ENCODE measurements around the gene PAPOLA. TPM values are rescaled to one million over a fixed set of nuclear protein-coding genes. Genes with fewer than 3 reads are reported as not detected.
"Not testable (repeated sequence)": the region's sequence is repeated elsewhere in the genome, so short reads cannot be mapped to it uniquely, and the experiment has no call there.

Gene PAPOLA
- total RNA-seq, 1 experiment from 2014 or later = 207 TPM

DNA sequence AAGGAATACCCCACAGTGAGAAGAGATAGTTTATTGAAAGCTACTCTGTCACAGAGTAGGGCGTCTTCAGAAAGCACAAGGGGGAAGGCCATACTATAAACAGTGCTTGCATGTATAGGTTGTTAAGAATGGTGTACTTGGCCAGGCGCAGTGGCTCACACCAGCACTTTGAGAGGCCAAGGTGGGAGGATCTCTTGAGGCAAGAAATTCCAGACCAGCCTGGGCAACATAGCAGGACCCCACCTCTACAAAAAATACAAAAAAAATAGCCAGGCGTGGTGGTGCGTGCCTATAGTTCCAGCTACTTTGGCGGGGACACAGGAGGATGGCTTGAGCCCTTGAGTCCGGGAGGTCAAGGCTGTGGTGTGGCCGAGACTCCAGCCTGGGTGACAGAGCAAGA lies 38.0 kb upstream of the PAPOLA start:
- BruUV-seq (replicated peaks) = no TSS peak
- no peak overlapping the region for H3K4me3 Mint-ChIP-seq (ENCODE audit: unreplicated experiment)

DNA sequence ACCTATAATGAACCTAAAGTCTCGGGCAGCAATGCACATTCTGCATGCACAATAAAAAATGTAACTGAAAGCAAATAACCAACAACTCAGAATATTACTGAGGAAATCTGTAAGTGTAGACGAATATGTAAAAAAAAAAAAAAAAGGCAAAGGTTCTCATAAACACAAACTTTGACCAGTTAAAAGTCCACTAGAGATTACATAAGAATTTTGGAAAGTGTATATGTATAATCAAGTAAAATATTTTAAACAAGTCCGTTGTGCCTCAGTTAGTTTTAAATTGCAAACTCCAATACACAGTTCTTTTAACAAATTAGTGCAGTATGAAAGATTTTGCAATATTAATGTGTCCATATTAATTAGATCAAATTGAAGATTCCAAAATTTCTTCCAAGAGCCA lies 35.3 kb upstream of the PAPOLA start:
- ChIA-PET POLR2A (no interaction called here), CTCF (no interaction called here)
- Histone ChIP-seq H3K9me3 (no peaks in the 10 kb centered on the region), H3K4me3 (ENCODE audit: low read depth, low read length) (no peak overlapping the region), H3K4me1 (peaks cover 62% of the 10 kb centered on the region), H3K27me3 (replicated peaks; ENCODE audit: control insufficient read depth, insufficient read depth, low read length) (no peaks in the 10 kb centered on the region), H3K36me3 (ENCODE audit: control insufficient read depth, insufficient read depth, low read length) (no peaks in the 10 kb centered on the region)
- Mint-ChIP-seq H3K27me3 (ENCODE audit: insufficient read depth, unreplicated experiment) (no peaks in the 10 kb centered on the region), H3K4me1 (ENCODE audit: low read depth, unreplicated experiment) (peaks cover 26% of the 10 kb centered on the region), H3K9me3 (ENCODE audit: unreplicated experiment) (no peaks in the 10 kb centered on the region), H3K36me3 (ENCODE audit: insufficient read depth, unreplicated experiment) (peaks cover 18% of the 10 kb centered on the region), H3K4me3 (ENCODE audit: unreplicated experiment) (no peak overlapping the region), H3K27ac (ENCODE audit: unreplicated experiment) (peak overlapping the region; percentile 55)
- no TSS peak for BruUV-seq (replicated peaks)
- intact Hi-C loops (cut with micrococcal nuclease; ENCODE audit: unreplicated experiment) = no loop called here
- no peak for DNase-seq
- TF ChIP-seq, protein P1, sequence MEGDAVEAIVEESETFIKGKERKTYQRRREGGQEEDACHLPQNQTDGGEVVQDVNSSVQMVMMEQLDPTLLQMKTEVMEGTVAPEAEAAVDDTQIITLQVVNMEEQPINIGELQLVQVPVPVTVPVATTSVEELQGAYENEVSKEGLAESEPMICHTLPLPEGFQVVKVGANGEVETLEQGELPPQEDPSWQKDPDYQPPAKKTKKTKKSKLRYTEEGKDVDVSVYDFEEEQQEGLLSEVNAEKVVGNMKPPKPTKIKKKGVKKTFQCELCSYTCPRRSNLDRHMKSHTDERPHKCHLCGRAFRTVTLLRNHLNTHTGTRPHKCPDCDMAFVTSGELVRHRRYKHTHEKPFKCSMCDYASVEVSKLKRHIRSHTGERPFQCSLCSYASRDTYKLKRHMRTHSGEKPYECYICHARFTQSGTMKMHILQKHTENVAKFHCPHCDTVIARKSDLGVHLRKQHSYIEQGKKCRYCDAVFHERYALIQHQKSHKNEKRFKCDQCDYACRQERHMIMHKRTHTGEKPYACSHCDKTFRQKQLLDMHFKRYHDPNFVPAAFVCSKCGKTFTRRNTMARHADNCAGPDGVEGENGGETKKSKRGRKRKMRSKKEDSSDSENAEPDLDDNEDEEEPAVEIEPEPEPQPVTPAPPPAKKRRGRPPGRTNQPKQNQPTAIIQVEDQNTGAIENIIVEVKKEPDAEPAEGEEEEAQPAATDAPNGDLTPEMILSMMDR (IDR thresholded peaks at IDR 0.05; ENCODE audit: insufficient read depth in 1 of 2, low read depth in 1 of 2, low read length in 1 of 2, severe bottlenecking in 1 of 2, unreplicated experiment in 1 of 2) = no peak

More for the DNA sequence above, 38.0 kb upstream of the PAPOLA start:
- TF ChIP-seq, protein P1 (IDR thresholded peaks at IDR 0.05; ENCODE audit: insufficient read depth in 1 of 2, low read depth in 1 of 2, low read length in 1 of 2, severe bottlenecking in 1 of 2, unreplicated experiment in 1 of 2) = no peak
- Mint-ChIP-seq H3K36me3 (ENCODE audit: insufficient read depth, unreplicated experiment) (peaks cover 25% of the 10 kb centered on the region), H3K4me1 (ENCODE audit: low read depth, unreplicated experiment) (peaks cover 33% of the 10 kb centered on the region), H3K27ac (ENCODE audit: unreplicated experiment) (peak overlapping the region; percentile 94), H3K27me3 (ENCODE audit: insufficient read depth, unreplicated experiment) (no peaks in the 10 kb centered on the region), H3K9me3 (ENCODE audit: unreplicated experiment) (no peaks in the 10 kb centered on the region)
- H3K9me3 ChIP-seq = no peaks in the 10 kb centered on the region
- POLR2A ChIA-PET = no interaction called here
- intact Hi-C loops (cut with micrococcal nuclease; ENCODE audit: unreplicated experiment) = no loop called here
- H3K36me3 ChIP-seq (ENCODE audit: control insufficient read depth, insufficient read depth, low read length) = no peaks in the 10 kb centered on the region
- CTCF ChIA-PET = interaction anchor here (0.5 kb wide), 1 partner anchor 1112 kb away, joined by 3 read pairs; no protein-coding TSS in a partner anchor
- DNase-seq = no peak
- H3K4me1 ChIP-seq = peaks cover 66% of the 10 kb centered on the region
- no peaks in the 10 kb centered on the region for H3K27me3 ChIP-seq (replicated peaks; ENCODE audit: control insufficient read depth, insufficient read depth, low read length)
- no peak overlapping the region for H3K4me3 ChIP-seq (ENCODE audit: low read depth, low read length)

DNA sequence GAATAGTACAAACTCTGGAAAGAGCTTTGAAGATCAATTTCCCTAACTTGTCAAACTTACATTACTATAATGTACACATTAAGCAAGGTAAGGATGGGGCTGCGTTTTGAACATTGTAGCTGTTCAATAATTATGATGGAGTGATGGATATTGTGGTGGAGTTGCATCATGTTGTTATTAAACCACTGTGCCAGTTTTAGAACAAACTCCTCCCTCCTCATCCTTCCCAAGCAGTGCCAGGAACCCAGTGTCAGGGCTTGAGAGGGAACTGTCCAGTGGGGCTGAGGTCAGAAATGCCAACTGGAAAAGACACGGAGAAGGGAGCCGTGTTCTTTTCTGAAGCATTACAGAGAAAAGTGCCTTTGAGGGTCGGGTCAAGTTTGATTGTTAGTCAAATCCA lies 31.9 kb upstream of the PAPOLA start:
- no peak for DNase-seq
- TF ChIP-seq, protein P1 (IDR thresholded peaks at IDR 0.05; ENCODE audit: insufficient read depth in 1 of 2, low read depth in 1 of 2, low read length in 1 of 2, severe bottlenecking in 1 of 2, unreplicated experiment in 1 of 2) = no peak
- no peak overlapping the region for H3K4me3 Mint-ChIP-seq (ENCODE audit: unreplicated experiment)
- H3K9me3 Mint-ChIP-seq (ENCODE audit: unreplicated experiment) = no peaks in the 10 kb centered on the region
- H3K36me3 ChIP-seq (ENCODE audit: control insufficient read depth, insufficient read depth, low read length) = no peaks in the 10 kb centered on the region
- H3K36me3 Mint-ChIP-seq (ENCODE audit: insufficient read depth, unreplicated experiment) = peaks cover 11% of the 10 kb centered on the region
- no peaks in the 10 kb centered on the region for H3K9me3 ChIP-seq
- peaks cover 25% of the 10 kb centered on the region for H3K4me1 Mint-ChIP-seq (ENCODE audit: low read depth, unreplicated experiment)
- no peaks in the 10 kb centered on the region for H3K27me3 Mint-ChIP-seq (ENCODE audit: insufficient read depth, unreplicated experiment)
- ChIA-PET CTCF (no interaction called here), POLR2A (no interaction called here)
- intact Hi-C loops (cut with micrococcal nuclease; ENCODE audit: unreplicated experiment) = no loop called here
- H3K27me3 ChIP-seq (replicated peaks; ENCODE audit: control insufficient read depth, insufficient read depth, low read length) = no peaks in the 10 kb centered on the region
- H3K4me1 ChIP-seq = peaks cover 56% of the 10 kb centered on the region
- no TSS peak for BruUV-seq (replicated peaks)
- H3K4me3 ChIP-seq (ENCODE audit: low read depth, low read length) = no peak overlapping the region
- H3K27ac Mint-ChIP-seq (ENCODE audit: unreplicated experiment) = peak overlapping the region; percentile 87

DNA sequence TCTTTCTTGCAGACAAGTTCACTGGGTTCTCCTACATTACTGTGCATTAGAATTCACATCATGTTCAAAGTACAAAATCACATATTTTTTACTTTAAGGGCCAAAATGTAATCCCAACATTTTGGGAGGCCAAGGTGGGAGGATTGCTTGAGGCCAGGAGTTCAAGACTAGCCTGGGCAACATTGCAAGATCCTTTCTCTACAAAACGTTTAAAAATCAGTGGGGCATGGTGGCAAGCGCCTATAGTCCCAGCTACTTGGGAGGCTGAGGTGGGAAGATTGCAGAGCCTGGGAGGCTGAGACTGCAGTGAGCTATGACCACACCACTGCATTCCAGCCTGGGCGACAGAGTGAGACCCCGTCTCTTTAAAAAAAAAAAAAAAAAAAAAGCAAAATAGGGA lies 31.2 kb upstream of the PAPOLA start:
- CTCF ChIA-PET; H3K9me3 ChIP-seq; H3K27me3 ChIP-seq (replicated peaks; ENCODE audit: control insufficient read depth, insufficient read depth, low read length); H3K36me3 ChIP-seq (ENCODE audit: control insufficient read depth, insufficient read depth, low read length); H3K9me3 Mint-ChIP-seq (ENCODE audit: unreplicated experiment); intact Hi-C loops (cut with micrococcal nuclease; ENCODE audit: unreplicated experiment); POLR2A ChIA-PET; H3K27ac Mint-ChIP-seq (ENCODE audit: unreplicated experiment); BruUV-seq (replicated peaks); H3K27me3 Mint-ChIP-seq (ENCODE audit: insufficient read depth, unreplicated experiment); DNase-seq; H3K4me3 Mint-ChIP-seq (ENCODE audit: unreplicated experiment); H3K4me3 ChIP-seq (ENCODE audit: low read depth, low read length): not testable (repeated sequence)
- Mint-ChIP-seq H3K36me3 (ENCODE audit: insufficient read depth, unreplicated experiment) (peaks cover 11% of the 10 kb centered on the region), H3K4me1 (ENCODE audit: low read depth, unreplicated experiment) (peaks cover 25% of the 10 kb centered on the region)
- peaks cover 56% of the 10 kb centered on the region for H3K4me1 ChIP-seq

All from Caco-2 (cell line).